Measurements from ENCODE around the gene RNF213. TPM values are rescaled to one million over a fixed set of nuclear protein-coding genes. Genes with fewer than 3 reads are reported as not detected.

The RNF213 gene
- total and polyA plus RNA-seq, 2 of the 8 experiments (the other 6 are each of a cell fraction or from before 2014, with no cell fraction given) = 33.8 to 62.8 TPM

DNA sequence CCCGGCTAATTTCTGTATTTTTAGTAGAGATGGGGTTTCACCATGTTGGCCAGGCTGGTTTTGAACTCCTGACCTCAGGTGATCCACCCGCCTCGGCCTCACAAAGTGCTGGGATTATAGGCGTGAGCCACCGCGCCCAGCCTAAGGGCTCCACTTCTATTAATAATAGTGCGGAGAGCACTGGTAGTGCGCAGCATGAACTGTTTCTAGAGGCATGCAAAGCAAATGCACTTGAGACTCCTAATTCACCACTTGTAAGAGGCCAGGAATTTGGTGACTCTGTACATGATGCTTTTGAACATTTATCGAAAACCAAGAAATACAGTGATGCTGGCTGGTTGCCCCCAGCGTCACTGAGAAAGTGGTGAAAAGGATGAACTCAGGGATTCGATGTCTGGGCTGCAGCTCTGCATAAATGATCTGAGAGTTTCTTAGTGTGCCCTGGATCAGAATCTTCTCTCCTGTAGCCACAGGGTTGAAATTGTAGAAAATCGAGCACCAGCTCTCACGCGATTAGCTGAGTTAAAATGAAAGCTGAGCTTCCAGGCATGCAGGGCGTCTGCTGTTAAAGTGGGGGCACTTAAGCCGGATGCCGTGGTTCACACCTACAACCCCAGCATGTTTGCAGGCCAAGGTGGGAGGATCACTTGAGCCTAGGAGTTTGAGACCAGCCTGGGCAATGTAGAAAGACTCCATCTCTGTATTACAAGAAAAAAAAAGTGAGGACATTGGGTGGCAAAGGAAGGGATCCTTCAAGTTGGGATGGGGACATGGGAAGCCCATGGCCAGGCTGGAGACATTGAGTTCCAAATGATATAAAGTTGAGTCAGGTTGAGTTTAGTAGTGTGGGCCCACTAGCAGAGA, 4.8 kb downstream of the RNF213 start (continued):
- TF ChIP-seq, protein P1, sequence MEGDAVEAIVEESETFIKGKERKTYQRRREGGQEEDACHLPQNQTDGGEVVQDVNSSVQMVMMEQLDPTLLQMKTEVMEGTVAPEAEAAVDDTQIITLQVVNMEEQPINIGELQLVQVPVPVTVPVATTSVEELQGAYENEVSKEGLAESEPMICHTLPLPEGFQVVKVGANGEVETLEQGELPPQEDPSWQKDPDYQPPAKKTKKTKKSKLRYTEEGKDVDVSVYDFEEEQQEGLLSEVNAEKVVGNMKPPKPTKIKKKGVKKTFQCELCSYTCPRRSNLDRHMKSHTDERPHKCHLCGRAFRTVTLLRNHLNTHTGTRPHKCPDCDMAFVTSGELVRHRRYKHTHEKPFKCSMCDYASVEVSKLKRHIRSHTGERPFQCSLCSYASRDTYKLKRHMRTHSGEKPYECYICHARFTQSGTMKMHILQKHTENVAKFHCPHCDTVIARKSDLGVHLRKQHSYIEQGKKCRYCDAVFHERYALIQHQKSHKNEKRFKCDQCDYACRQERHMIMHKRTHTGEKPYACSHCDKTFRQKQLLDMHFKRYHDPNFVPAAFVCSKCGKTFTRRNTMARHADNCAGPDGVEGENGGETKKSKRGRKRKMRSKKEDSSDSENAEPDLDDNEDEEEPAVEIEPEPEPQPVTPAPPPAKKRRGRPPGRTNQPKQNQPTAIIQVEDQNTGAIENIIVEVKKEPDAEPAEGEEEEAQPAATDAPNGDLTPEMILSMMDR (IDR thresholded peaks at IDR 0.05; ENCODE audit: control extremely low read depth in 1 of 3, insufficient read depth in 1 of 3, low read depth in 1 of 3, low read length in 3 of 3) = no peak

Data from H1 (cell line).